Measurements from ENCODE around the gene PLA2G12A.

PLA2G12A gene

DNA sequence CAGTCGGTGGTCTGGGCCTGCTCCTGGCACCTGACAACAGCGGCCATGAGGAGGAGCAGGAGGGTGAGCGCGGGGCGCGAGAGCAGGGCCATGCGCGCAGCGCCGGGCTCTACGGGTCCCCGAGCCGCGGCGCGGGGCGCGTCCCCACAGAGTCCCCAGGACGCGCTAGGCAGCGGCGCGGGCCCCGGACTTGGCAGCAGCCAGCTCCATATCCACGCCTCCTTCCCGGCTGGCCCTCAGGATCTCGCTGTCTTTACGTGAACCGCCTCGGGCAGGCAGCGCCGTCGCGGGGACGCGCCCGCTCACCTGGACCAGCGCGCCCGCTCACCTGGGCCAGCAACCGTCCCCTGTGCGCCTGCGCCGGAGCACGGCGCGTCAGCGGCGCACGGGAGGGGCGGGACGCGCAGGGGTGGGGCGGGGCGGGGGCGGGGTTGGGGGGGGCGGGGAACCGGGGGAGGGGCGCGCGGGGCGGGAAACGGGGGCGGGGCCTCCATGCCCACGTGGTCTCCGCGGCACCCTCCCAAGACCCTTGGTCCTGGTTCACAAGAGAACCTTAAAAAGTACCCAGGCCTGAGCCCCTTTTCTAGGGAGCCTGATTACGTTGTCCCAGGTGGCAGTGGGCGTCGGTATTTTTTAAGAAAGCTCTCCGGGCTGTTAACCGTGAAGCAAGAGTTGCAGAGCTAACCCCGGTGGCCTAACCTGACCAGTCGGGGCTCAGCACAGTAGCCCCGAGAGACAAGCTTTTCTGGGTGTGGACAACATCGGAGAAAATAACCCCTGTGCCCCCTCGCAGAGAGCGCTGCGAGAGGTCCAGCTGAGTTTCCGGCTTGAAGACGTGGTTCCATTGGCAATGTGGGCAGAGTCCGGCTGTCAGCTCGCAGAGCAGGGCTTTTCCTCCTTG, at the start of gene PLA2G12A:
TSS of gene PLA2G12A (minus strand) at position 353 of the 901 bp plus-strand sequence. CDS start at position 92, 261 bp downstream.
- peak within 1 kb of the TSS; percentile 75 for H3K27ac Mint-ChIP-seq
- H3K4me3 Mint-ChIP-seq: peak within 1 kb of the TSS; percentile 94 to 95
- no peaks in the 10 kb centered on the region for H3K9me3 Mint-ChIP-seq
- H3K36me3 Mint-ChIP-seq: peaks cover 6 to 13% of the 10 kb centered on the region in 2 donors
- ATAC-seq (replicated peaks) (peak; percentile 88 to 89), DNase-seq (peak; percentile 70)
- peaks cover 3 to 5% of the 10 kb centered on the region in 2 donors for H3K27me3 Mint-ChIP-seq
- peaks cover 8 to 10% of the 10 kb centered on the region in 2 donors for H3K4me1 Mint-ChIP-seq

DNA sequence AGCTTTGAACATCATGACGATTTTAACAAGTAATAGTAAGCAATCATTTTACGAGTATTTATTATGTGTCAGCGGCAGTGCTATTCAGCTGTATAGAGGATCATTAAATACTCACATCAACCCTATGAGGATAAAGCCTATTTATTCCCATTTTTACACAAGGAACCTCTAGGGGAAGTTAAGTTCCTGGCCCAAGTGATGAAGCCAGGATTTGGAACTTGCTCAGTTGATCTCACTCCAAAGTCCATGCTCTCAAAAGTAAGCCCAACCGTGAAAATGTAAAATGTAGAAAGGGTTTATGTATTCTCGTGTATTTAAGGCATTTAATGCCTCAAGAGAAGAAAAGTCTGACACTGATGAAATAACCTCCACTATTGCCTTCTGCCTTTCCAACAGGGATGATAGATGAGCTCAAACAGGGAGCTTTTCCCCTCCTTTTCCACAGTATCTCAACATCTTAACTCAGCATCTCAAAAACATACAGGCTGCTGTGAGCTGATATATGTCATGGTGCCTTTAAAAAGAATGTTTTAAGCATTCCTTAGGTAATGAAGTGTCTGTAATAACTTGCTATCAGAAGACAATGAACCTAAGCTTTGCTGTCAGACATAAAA, 35.0 kb upstream of the PLA2G12A start:
- Mint-ChIP-seq H3K27me3 (peaks cover 21 to 45% of the 10 kb centered on the region in 2 donors), H3K9me3 (no peaks in the 10 kb centered on the region), H3K27ac (no peak overlapping the region), H3K4me1 (no peaks in the 10 kb centered on the region), H3K36me3 (no peaks in the 10 kb centered on the region), H3K4me3 (no peak overlapping the region)
- ATAC-seq (replicated peaks) (no peak), DNase-seq (no peak)

DNA sequence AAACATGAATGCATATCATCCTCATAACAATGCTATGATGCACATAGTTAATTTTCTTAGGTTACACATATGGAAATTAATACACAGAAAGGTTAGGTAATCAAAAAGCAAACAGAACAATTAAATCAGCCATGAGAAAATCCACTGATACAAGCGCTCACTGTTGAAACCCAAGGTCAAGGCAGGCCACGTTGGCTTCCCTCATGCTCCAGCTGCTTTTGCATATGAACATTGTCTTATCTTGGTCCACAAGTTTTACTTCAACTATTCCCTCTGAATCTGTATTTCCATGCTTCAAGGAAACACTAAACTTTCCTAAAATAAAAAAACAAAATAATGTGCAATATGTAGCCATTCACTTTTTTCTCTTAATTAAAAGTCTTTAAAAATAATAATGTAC, 34.5 kb upstream of the PLA2G12A start:
- DNase-seq: no peak
- Mint-ChIP-seq H3K27me3 (peaks cover 17 to 40% of the 10 kb centered on the region in 2 donors), H3K36me3 (no peaks in the 10 kb centered on the region), H3K4me1 (no peaks in the 10 kb centered on the region), H3K27ac (no peak overlapping the region), H3K9me3 (no peaks in the 10 kb centered on the region), H3K4me3 (no peak overlapping the region)
- ATAC-seq (replicated peaks): no peak

DNA sequence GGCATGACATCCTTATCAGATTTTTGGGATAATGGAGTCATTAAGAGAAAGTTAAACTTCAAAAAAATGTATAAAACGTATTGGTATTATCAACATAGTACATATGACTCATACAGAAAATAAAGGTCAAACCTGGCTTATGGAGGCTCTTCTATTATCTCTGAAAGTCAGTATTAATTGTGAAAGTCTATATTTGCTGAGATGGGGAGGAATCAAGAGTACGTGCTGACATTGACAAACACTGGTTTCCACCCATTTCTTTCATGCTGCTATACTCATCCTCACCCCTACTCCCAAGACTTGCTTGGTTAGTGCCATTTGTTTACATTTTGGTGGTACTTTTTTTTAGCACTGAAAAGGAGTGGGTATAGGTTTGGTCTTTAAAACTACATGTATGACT, 30.8 kb upstream of the PLA2G12A start:
- no peak for DNase-seq
- H3K27me3 Mint-ChIP-seq: peaks cover 19 to 21% of the 10 kb centered on the region in 2 donors
- no peaks in the 10 kb centered on the region for H3K4me1 Mint-ChIP-seq
- H3K27ac Mint-ChIP-seq: no peak overlapping the region
- H3K36me3 Mint-ChIP-seq: no peaks in the 10 kb centered on the region
- H3K4me3 Mint-ChIP-seq: no peak overlapping the region
- ATAC-seq (replicated peaks): no peak
- H3K9me3 Mint-ChIP-seq: no peaks in the 10 kb centered on the region

DNA sequence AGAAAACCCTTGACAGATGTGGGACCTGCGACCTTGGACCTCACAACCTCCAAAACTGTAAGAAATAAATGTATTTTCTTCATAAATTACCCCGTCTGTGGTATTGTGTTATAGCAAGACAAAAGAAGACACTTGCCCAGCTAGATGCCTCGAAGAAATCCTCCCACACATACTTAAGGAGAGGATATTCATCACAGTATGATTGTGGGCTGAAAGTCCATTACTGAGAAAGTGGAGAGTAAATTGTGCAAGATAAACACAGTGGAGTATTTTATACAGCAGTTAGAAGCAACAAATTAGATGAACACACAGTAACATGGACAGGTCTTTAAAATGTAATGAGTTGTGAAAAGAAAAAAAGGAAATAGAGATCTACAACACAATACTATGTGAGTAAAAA, 25.8 kb upstream of the PLA2G12A start:
- H3K4me1 Mint-ChIP-seq: no peaks in the 10 kb centered on the region
- no peak for ATAC-seq (replicated peaks)

DNA sequence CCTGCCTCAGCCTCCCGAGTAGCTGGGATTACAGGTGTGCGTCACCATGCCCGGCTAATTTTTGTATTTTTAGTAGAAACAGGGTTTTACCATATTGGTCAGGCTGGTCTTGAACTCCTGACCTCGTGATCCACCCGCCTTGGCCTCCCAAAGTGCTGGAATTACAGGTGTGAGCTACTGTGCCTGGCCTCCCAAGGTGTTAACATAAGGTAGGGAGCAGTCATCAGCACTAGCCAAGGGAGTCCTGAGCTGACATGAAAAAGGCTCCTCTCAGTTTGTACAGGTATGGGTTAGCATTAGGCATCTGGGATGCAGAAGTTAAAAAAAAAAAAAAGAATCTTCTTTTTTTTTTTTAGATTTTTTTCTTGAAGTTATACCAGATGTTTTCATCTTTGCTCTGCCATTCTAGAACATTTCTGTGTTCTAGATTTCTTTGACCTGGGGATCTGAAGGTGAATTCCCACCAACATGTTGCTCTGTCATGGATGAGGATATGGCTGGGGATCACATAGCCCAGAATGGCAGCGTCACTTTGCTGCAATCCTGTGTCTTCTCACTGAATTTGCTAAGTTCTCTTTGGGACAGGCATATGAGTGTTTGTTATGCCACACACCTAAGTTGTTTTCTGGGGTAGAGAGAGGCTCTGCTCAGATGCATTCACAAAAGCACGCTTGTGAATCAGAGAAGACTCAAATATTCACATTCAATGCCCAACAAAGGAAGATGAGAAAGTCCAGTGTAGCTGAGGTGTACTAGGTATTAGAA, 24.4 kb upstream of the PLA2G12A start:
- DNase-seq: no peak
- no peaks in the 10 kb centered on the region for H3K36me3 Mint-ChIP-seq
- H3K9me3 Mint-ChIP-seq: no peaks in the 10 kb centered on the region
- peak overlapping the region; percentile 25 for H3K27ac Mint-ChIP-seq
- peaks cover 0 to 10% of the 10 kb centered on the region in 2 donors for H3K27me3 Mint-ChIP-seq
- peak overlapping the region in 1 of 2 donors; percentile 14 for H3K4me3 Mint-ChIP-seq
- no peaks in the 10 kb centered on the region for H3K4me1 Mint-ChIP-seq
- ATAC-seq (replicated peaks): no peak

More for the DNA sequence above, 25.8 kb upstream of the PLA2G12A start:
- no peak overlapping the region for H3K4me3 Mint-ChIP-seq
- H3K27ac Mint-ChIP-seq: no peak overlapping the region
- H3K36me3 Mint-ChIP-seq: no peaks in the 10 kb centered on the region
- H3K9me3 Mint-ChIP-seq: no peaks in the 10 kb centered on the region
- peaks cover 0 to 10% of the 10 kb centered on the region in 2 donors for H3K27me3 Mint-ChIP-seq
- no peak for DNase-seq

DNA sequence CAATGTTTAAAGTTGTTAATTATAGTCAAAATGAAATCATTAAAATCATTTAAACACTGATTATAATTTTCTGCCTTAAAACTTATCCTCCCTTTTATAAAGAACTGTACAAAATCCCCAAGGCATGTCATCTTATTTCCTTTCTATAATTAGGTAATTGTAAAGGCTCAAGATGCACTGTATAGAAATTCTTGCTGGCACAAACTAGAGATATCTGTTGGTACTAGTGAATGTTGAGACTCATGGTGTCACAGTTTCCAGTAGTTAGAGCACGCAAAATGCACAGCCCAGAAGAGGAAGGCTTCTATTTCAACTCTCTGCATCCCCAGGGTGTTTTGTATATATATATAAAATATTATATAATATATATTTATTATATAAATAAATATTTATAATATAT, 22.7 kb upstream of the PLA2G12A start:
- no peak overlapping the region for H3K27ac Mint-ChIP-seq
- H3K4me1 Mint-ChIP-seq: no peaks in the 10 kb centered on the region
- H3K27me3 Mint-ChIP-seq: peaks cover 0 to 6% of the 10 kb centered on the region in 2 donors
- ATAC-seq (replicated peaks) (peak in 1 of 2 donors; percentile 48), DNase-seq (no peak)
- no peaks in the 10 kb centered on the region for H3K9me3 Mint-ChIP-seq
- H3K4me3 Mint-ChIP-seq: no peak overlapping the region
- no peaks in the 10 kb centered on the region for H3K36me3 Mint-ChIP-seq

DNA sequence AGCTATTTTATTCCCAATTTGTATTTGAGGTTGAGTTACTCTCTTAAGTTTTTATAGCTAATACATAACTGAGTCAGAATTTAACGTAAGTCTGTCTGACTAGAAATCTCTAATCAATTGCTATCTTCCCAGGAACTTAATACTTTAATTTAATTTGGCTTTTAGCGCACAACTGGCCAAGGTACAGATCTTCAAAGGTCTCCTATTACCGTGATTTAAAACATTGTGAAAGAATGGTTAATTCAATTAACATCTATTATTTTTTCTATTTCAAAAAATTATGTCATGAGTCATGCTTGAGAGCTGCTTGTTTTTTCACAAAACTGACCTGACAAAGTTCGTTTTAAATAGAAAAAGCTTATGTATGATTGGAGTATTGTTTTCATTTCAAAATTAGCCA, 22.0 kb upstream of the PLA2G12A start:
- ATAC-seq (replicated peaks) (no peak), DNase-seq (no peak)
- no peak overlapping the region for H3K27ac Mint-ChIP-seq
- H3K27me3 Mint-ChIP-seq: peaks cover 5 to 6% of the 10 kb centered on the region in 2 donors
- no peaks in the 10 kb centered on the region for H3K4me1 Mint-ChIP-seq
- H3K36me3 Mint-ChIP-seq: no peaks in the 10 kb centered on the region
- no peak overlapping the region for H3K4me3 Mint-ChIP-seq
- no peaks in the 10 kb centered on the region for H3K9me3 Mint-ChIP-seq

DNA sequence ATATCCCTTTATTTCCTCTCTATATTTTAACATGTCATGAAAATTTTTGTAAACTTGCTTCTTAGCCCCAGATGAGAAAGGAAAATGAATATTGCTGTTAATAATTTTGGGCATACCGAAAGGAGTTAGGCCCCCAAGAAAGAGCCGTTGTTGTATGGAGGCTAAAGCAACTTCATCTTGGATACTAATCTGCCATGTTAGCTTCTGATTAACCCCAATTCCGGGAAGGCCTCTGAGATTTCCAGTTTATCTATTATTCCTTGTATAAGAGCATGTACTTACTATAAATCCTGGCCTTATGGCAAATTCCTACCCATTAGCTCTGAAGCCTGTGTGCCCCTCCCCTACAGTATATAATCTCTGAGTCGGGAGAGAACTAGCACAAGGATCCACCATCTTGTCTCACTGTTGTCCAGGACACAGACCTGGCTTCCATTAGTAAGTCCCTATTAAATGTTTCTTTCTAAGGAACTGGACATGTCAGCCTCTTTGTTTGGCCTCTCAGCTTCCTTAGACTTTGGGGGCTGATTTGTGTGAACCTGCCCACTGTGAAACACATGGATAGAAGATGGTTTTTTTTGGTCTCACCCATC, 20.9 kb upstream of the PLA2G12A start:
- Mint-ChIP-seq H3K4me3 (no peak overlapping the region), H3K27me3 (peaks cover under 1 to 10% of the 10 kb centered on the region in 2 donors), H3K9me3 (no peaks in the 10 kb centered on the region), H3K4me1 (no peaks in the 10 kb centered on the region), H3K27ac (no peak overlapping the region), H3K36me3 (no peaks in the 10 kb centered on the region)
- ATAC-seq (replicated peaks) (no peak), DNase-seq (no peak)

DNA sequence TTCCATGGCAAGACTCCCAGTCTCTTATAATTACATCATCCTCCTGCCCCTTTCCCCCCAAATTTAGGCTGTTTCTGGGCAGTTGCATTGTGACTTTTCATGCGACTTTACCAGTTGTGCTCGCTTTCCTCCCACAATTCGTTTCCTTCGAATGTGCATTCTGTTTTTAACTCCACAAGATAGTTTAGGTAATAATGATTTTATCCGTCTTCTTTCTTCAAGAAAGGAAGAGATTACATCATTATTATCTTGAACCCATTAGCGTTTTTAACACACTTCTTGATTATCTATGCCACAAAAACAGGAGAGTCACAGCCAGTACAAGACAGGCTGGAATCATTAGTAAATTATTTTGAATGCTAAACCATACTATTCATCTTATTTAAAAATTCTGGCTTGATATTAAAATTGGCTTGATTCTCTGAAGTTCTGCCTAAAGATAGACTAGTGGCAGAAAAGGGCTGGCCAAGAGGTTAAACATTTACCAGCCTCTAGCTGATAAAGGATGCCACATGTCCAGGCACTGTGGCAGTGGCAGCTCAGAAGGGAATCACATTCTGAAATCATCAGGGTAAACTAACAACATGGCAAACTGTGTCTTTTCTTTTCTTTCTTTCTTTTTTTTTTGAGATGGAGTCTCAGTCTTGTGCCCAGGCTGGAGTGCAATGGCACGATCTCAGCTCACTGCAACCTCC, 19.7 kb upstream of the PLA2G12A start:
- Mint-ChIP-seq H3K27ac (no peak overlapping the region), H3K27me3 (peaks cover 0 to 15% of the 10 kb centered on the region in 2 donors), H3K4me1 (no peaks in the 10 kb centered on the region), H3K9me3 (no peaks in the 10 kb centered on the region), H3K36me3 (no peaks in the 10 kb centered on the region), H3K4me3 (no peak overlapping the region)
- ATAC-seq (replicated peaks) (no peak), DNase-seq (no peak)

DNA sequence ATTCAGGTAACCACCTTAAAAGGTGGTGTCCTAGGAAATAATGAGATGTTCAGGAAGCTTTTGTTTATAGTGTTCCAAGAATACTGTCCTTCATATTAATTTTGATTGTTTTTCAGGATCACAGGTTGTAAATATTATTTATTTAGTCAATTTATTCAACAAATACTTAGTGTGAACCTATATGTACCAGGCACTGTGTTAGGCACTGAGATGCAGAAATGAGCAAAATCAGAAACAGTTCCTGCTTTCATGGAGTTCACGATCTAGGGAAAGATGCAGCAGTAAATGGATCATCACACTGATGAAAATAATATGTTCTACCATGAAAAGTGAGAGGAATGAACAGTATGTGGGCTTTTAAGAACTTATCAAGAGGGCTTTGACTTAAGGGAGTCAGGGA, 18.2 kb upstream of the PLA2G12A start:
- H3K4me1 Mint-ChIP-seq: no peaks in the 10 kb centered on the region
- ATAC-seq (replicated peaks) (no peak), DNase-seq (no peak)
- H3K27ac Mint-ChIP-seq: no peak overlapping the region
- no peak overlapping the region for H3K4me3 Mint-ChIP-seq
- H3K36me3 Mint-ChIP-seq: no peaks in the 10 kb centered on the region
- peaks cover 0 to 19% of the 10 kb centered on the region in 2 donors for H3K27me3 Mint-ChIP-seq
- H3K9me3 Mint-ChIP-seq: no peaks in the 10 kb centered on the region

DNA sequence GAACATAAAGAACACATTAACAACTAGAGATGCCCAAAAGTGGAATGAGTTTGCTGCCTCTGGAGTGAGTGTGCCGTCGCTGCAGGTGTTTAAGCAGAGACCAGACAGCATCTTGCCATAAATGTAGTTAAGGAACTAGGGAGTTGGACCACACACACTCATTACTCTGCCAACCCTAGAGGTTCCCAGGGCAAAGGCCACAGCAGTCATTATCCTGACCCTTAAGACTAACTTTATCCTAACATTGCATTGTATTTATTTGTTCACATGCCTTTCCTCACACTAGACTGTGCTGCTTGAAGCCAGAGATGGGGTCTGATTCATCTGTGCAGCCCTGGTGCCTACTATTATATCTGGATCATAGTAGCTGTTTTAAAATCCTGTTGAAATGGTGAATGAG, 16.9 kb upstream of the PLA2G12A start:
- no peak overlapping the region for H3K27ac Mint-ChIP-seq
- no peaks in the 10 kb centered on the region for H3K36me3 Mint-ChIP-seq
- no peaks in the 10 kb centered on the region for H3K9me3 Mint-ChIP-seq
- H3K4me1 Mint-ChIP-seq: no peaks in the 10 kb centered on the region
- ATAC-seq (replicated peaks) (no peak), DNase-seq (no peak)
- peaks cover 0 to 19% of the 10 kb centered on the region in 2 donors for H3K27me3 Mint-ChIP-seq
- no peak overlapping the region for H3K4me3 Mint-ChIP-seq

DNA sequence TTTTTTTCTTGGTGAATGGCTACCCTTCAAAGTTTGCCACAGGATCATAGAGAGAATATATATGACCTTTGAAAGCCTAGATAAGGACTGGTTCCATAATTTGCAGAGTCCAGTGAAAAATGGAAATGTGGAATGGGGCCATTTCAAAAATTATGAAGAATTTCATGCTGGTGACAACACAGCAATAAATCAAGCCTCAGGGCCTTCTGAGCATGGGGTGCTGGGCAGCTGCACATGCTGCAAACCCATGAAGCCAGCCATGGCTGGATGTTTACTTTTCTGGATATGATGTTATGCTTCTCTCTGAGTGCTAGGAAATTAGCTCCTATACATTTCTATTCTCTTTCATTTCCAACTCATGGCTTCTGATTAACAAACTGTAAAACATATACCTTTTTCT, 16.0 kb upstream of the PLA2G12A start:
- no peaks in the 10 kb centered on the region for H3K9me3 Mint-ChIP-seq
- H3K36me3 Mint-ChIP-seq: no peaks in the 10 kb centered on the region
- H3K4me3 Mint-ChIP-seq: no peak overlapping the region
- peaks cover 0 to 19% of the 10 kb centered on the region in 2 donors for H3K27me3 Mint-ChIP-seq
- no peak for ATAC-seq (replicated peaks)
- DNase-seq: no peak
- no peaks in the 10 kb centered on the region for H3K4me1 Mint-ChIP-seq
- no peak overlapping the region for H3K27ac Mint-ChIP-seq

Data from stimulated activated naive B cell treated with anti-CD40 and anti-IgM and Interleukin-4, amounts not matched to agents 10 μg/mL and 1 μg/mL and 100 μg/mL, for 72 hours (primary cell).